Measurements from ENCODE around the gene FAM98B. TPM values are rescaled to one million over a fixed set of nuclear protein-coding genes. Genes with fewer than 3 reads are reported as not detected.

The FAM98B gene
- total and polyA plus RNA-seq, 2 of the 13 experiments (the other 11 are each of a cell fraction or from before 2014, with no cell fraction given): 3.7 to 4.7 TPM

GRCh38 chr15:38453971-38454695 lies at the start of gene FAM98B (continued):
- TF ChIP-seq MXD1 (CRISPR knock-in tag; IDR thresholded peaks at IDR 0.05) (peak; percentile 29; the same call in 1 of the 2 replicates), BATF2 (CRISPR knock-in tag; IDR thresholded peaks at IDR 0.05) (no peak), HMGXB4 (CRISPR knock-in tag; IDR thresholded peaks at IDR 0.05; ENCODE audit: borderline replicate concordance in 1 of 2, low read depth in 1 of 2) (peak; percentile 85 to 89), ZNF605 (CRISPR knock-in tag; IDR thresholded peaks at IDR 0.05) (peak; percentile 46; the same call in 1 of the 2 replicates), ZNF800 (CRISPR knock-in tag; IDR thresholded peaks at IDR 0.05) (0 out of 2 replicates have a peak, but pooled peaks have one; percentile 46), ZFAT (CRISPR knock-in tag; conservative IDR thresholded peaks at IDR 0.05) (0 out of 2 replicates have a peak, but pooled peaks have one; percentile 40), ZNF747 (CRISPR knock-in tag; IDR thresholded peaks at IDR 0.05; ENCODE audit: borderline replicate concordance) (0 out of 2 replicates have a peak, but pooled peaks have one; percentile 53), ZNF567 (CRISPR knock-in tag; IDR thresholded peaks at IDR 0.05; ENCODE audit: borderline replicate concordance) (no peak), ZNF644 (CRISPR knock-in tag; IDR thresholded peaks at IDR 0.05; ENCODE audit: low read depth) (peak; percentile 76), KLF6 (CRISPR knock-in tag; IDR thresholded peaks at IDR 0.05) (peak; percentile 56; the same call in 1 of the 2 replicates), ATF6 (CRISPR knock-in tag; conservative IDR thresholded peaks at IDR 0.05) (no peak), KLF9 (CRISPR knock-in tag; IDR thresholded peaks at IDR 0.05; ENCODE audit: low read depth) (0 out of 2 replicates have a peak, but pooled peaks have one; percentile 46), ZFYVE20 (CRISPR knock-in tag; IDR thresholded peaks at IDR 0.05; ENCODE audit: borderline replicate concordance, low read depth) (no peak), ZNF44 (CRISPR knock-in tag; IDR thresholded peaks at IDR 0.05) (peak; percentile 69; the same call in 1 of the 2 replicates), NCOA1 (CRISPR knock-in tag; IDR thresholded peaks at IDR 0.05) (0 out of 2 replicates have a peak, but pooled peaks have one; percentile 40), DRAP1 (CRISPR knock-in tag; IDR thresholded peaks at IDR 0.05) (peak; percentile 58), MXI1 (IDR thresholded peaks at IDR 0.05; ENCODE audit: borderline replicate concordance, low read depth, low read length) (peak; percentile 50; the same call in 1 of the 3 replicates)
